Adipose tissue (tissue), 3 donors: ENCODE data around the gene TM4SF4. TPM values are rescaled to one million over a fixed set of nuclear protein-coding genes. Genes with fewer than 3 reads are reported as not detected.

Experiments used
- polyA plus RNA-seq, 3 donors: library from polyadenylated mRNA; stranded (reverse); fragments of 200-250 nt; gene quantifications; one replicate each; pipeline ENCODE4 v1.2.3, GENCODE V29; 2013
- donor health status: healthy with polysubstance abuse.
- donor health status: Bipolar disorder and iron deficiency.
- donor health status: healthy.

The TM4SF4 gene
- polyA plus RNA-seq, 3 donors = 0.34 to 87.6 (median 2.5) TPM

Other genes with a start within 250 kb of the TM4SF4 start
- gene TM4SF18, start 141.1 kb upstream of the TM4SF4 start, polyA plus RNA-seq = 10 to 100 TPM in 1 of 3 donors, 1 to 10 TPM in 2; 4.2 to 25.1 (median 5.4) TPM
- 100 to 1,000 TPM in 2 of 3 donors, 10 to 100 TPM in 1; 73.9 to 379 (median 131) TPM for gene TM4SF1, start 97.0 kb upstream of the TM4SF4 start, polyA plus RNA-seq
- gene WWTR1, start 183.3 kb downstream of the TM4SF4 start, polyA plus RNA-seq = 10 to 100 TPM; 14.3 to 74.1 (median 46.8) TPM